ENCODE results near the gene JUP.

Gene JUP

GRCh38 chr17:41717408-41718286 is 68.9 kb downstream of the JUP start:
- no peak for DNase-seq

- DNase-seq, result no peak
Observed at GRCh38 chr17:41711669-41712400, 74.7 kb downstream of the JUP start, which contains the start of gene GAST. Gene GAST, plus strand, starts transcription at chr17:41712331. Its CDS starts 3,106 bp downstream, at chr17:41715437.

- DNase-seq, result no peak
Observed at GRCh38 chr17:41710472-41711090, 75.9 kb downstream of the JUP start.

GRCh38 chr17:41707803-41708669 is 78.5 kb downstream of the JUP start:
- no peak for DNase-seq

GRCh38 chr17:41705271-41705991 is 81.1 kb downstream of the JUP start:
- no peak for DNase-seq

Measured in SW 1271 (cell line).